Right forelimb (tissue), 1 donor: ENCODE data around the gene BEGAIN.

ENCODE experiments used
- DNase-seq: peaks from one replicate; pipeline ENCODE4 v3.0.0-alpha.2; 2018

Gene BEGAIN

GRCh38 chr14:100587086-100587762 lies at the start of gene BEGAIN:
Gene BEGAIN, minus strand, starts transcription at chr14:100587417. Its CDS starts 127 bp downstream, at chr14:100587290.
- no peak for DNase-seq

- DNase-seq, result no peak
Measured at GRCh38 chr14:100636559-100636958, 49.3 kb upstream of the BEGAIN start.

GRCh38 chr14:100634026-100634425 lies 46.8 kb upstream of the BEGAIN start:
- DNase-seq, result no peak

GRCh38 chr14:100633406-100633805 lies 46.2 kb upstream of the BEGAIN start:
- DNase-seq, result no peak

- DNase-seq, result no peak
Measured at GRCh38 chr14:100629696-100630095, 42.5 kb upstream of the BEGAIN start.

GRCh38 chr14:100629098-100629497 lies 41.9 kb upstream of the BEGAIN start:
- DNase-seq, result no peak

GRCh38 chr14:100628225-100628624 lies 41.0 kb upstream of the BEGAIN start:
- DNase-seq, result peak; percentile 37

GRCh38 chr14:100626614-100627013 lies 39.4 kb upstream of the BEGAIN start:
- DNase-seq, result no peak

- peak; percentile 28 for DNase-seq
Measured at GRCh38 chr14:100623961-100624360, 36.7 kb upstream of the BEGAIN start.

- peak; percentile 5 for DNase-seq
Measured at GRCh38 chr14:100623557-100623956, 36.3 kb upstream of the BEGAIN start.

GRCh38 chr14:100622708-100623485 lies 35.7 kb upstream of the BEGAIN start:
- peak; percentile 26 for DNase-seq

- peak; percentile 38 for DNase-seq
Measured at GRCh38 chr14:100622224-100622623, 35.0 kb upstream of the BEGAIN start.

- DNase-seq, result peak; percentile 36
Measured at GRCh38 chr14:100621806-100622205, 34.6 kb upstream of the BEGAIN start.

- peak; percentile 44 for DNase-seq
Measured at GRCh38 chr14:100620255-100621100, 33.3 kb upstream of the BEGAIN start.

GRCh38 chr14:100619396-100620254 lies 32.4 kb upstream of the BEGAIN start:
- peak; percentile 28 for DNase-seq

GRCh38 chr14:100618763-100619320 lies 31.6 kb upstream of the BEGAIN start:
- DNase-seq, result peak; percentile 27

GRCh38 chr14:100618318-100618693 lies 31.1 kb upstream of the BEGAIN start:
- DNase-seq, result no peak

GRCh38 chr14:100617410-100618317 lies 30.4 kb upstream of the BEGAIN start:
- peak; percentile 70 for DNase-seq

- peak; percentile 37 for DNase-seq
Measured at GRCh38 chr14:100616854-100617409, 29.7 kb upstream of the BEGAIN start.
